C4-2B (cell line): Measurements from ENCODE around the gene ALX4.

Experiments used
- H3K27ac ChIP-seq: fragments of 450-650 bp; 2 replicates; pipeline ENCODE4 v1.5.1; 2017
- ZFX ChIP-seq: fragments of 450-650 bp; IDR thresholded peaks from 2 replicates; pipeline ENCODE4 v1.6.1; 2017
- TF ChIP-seq, protein P1 (sequence below): fragments of 450-650 bp; conservative IDR thresholded peaks from 2 replicates; pipeline ENCODE4 v1.5.1; 2017; ENCODE audit warnings: mild to moderate bottlenecking

ALX4 gene

DNA sequence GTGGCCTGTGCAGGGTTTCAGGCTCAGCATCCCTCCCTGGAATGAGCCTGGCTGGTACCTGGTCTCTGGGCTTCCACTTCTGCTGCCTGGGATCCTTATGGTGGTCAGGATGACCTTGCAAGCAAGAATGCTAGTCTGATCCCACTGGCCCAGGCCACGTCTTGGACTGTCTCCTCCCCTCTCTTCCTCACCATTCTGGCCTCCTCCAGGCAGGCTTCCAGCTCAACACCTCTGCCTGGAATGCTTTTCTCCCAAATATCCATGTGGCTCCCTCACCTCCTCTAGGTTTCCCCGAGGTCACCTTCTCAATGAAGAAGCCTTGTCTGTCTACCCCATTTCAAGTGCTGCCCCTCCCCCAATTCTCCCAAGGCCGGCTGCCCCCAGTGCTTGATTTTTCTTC lies 39.4 kb upstream of the ALX4 start:
- TF ChIP-seq, protein P1, sequence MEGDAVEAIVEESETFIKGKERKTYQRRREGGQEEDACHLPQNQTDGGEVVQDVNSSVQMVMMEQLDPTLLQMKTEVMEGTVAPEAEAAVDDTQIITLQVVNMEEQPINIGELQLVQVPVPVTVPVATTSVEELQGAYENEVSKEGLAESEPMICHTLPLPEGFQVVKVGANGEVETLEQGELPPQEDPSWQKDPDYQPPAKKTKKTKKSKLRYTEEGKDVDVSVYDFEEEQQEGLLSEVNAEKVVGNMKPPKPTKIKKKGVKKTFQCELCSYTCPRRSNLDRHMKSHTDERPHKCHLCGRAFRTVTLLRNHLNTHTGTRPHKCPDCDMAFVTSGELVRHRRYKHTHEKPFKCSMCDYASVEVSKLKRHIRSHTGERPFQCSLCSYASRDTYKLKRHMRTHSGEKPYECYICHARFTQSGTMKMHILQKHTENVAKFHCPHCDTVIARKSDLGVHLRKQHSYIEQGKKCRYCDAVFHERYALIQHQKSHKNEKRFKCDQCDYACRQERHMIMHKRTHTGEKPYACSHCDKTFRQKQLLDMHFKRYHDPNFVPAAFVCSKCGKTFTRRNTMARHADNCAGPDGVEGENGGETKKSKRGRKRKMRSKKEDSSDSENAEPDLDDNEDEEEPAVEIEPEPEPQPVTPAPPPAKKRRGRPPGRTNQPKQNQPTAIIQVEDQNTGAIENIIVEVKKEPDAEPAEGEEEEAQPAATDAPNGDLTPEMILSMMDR = no peak
- TF ChIP-seq ZFX = no peak
- H3K27ac ChIP-seq = no peak overlapping the region

- TF ChIP-seq ZFX = no peak
- TF ChIP-seq, protein P1 = no peak
Measured at GRCh38 chr11:44348721-44349120, 38.8 kb upstream of the ALX4 start.

DNA sequence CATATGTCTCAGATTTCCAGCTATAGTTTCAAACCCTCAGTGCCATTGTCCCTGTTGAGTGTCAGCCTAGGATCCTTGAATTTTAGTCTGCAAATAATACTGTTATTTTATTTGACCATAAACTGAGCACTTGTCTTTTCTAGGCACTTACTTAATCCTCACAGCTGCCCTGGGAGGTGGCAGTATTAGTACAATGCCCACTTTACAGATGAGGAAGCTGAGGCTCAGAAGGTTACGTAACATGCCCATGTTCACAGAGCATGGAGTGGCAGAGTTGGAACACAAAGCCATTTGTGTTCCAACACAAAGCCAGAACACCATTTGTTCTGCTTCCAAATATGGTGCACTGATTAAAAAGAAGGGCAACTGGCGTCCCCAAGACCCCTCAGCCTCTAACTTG lies 38.2 kb upstream of the ALX4 start:
- no peak for TF ChIP-seq ZFX
- TF ChIP-seq, protein P1 = no peak
- H3K27ac ChIP-seq = no peak overlapping the region

More at GRCh38 chr11:44348721-44349120, 38.8 kb upstream of the ALX4 start:
- no peak overlapping the region for H3K27ac ChIP-seq

GRCh38 chr11:44347538-44347937 lies 37.6 kb upstream of the ALX4 start:
- H3K27ac ChIP-seq = no peak overlapping the region
- TF ChIP-seq, protein P1 = no peak
- no peak for TF ChIP-seq ZFX

GRCh38 chr11:44346983-44347382 lies 37.0 kb upstream of the ALX4 start:
- H3K27ac ChIP-seq = no peak overlapping the region

GRCh38 chr11:44345781-44346180 lies 35.8 kb upstream of the ALX4 start:
- H3K27ac ChIP-seq = no peak overlapping the region
- no peak for TF ChIP-seq ZFX
- TF ChIP-seq, protein P1 = no peak

More at GRCh38 chr11:44346983-44347382, 37.0 kb upstream of the ALX4 start:
- no peak for TF ChIP-seq ZFX
- TF ChIP-seq, protein P1 = no peak

DNA sequence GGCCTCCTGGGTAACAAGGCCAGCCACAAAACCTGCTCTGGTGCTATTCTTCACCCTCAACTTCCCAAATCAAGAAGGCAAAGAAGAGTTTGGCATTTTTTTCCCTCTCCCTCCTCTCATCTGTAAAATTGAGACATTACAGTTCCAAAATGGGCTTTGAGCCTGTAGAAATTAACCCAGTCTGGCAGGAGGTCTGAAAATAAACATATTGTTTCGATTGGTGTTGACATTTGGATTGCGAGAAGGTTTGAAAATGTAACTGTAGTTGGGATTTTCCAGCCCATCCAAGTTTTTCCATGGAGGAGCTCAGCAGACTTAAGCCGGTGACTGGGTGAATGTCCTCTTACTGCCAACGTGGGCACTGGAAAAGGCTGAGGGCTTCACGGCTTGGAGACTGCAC lies 35.0 kb upstream of the ALX4 start:
- TF ChIP-seq ZFX = no peak
- TF ChIP-seq, protein P1 = no peak
- no peak overlapping the region for H3K27ac ChIP-seq
